ENCODE measurements around the gene COL27A1.

GRCh38 chr9:114356792-114357191 lies 201.5 kb downstream of the COL27A1 start:
- no peak for TF ChIP-seq EP300 (IDR thresholded peaks at IDR 0.05)
- no peak for TF ChIP-seq CTCF (IDR thresholded peaks at IDR 0.05)
- no peak for TF ChIP-seq POLR2A (IDR thresholded peaks at IDR 0.05)
